ENCODE results near the gene PKD1L1.

Gene PKD1L1

GRCh38 chr7:47807756-47808155, 140.5 kb downstream of the PKD1L1 start:
- no peak for DNase-seq (ENCODE audit: low read depth)
- TF ChIP-seq CTCF (IDR thresholded peaks at IDR 0.05; ENCODE audit: low read depth, low read length) (peak; percentile 16), MAX (IDR thresholded peaks at IDR 0.05; ENCODE audit: low read depth, low read length) (no peak)

GRCh38 chr7:47807126-47807525, 141.1 kb downstream of the PKD1L1 start:
- no peak for TF ChIP-seq CTCF (IDR thresholded peaks at IDR 0.05; ENCODE audit: low read depth, low read length)
- no peak for TF ChIP-seq MAX (IDR thresholded peaks at IDR 0.05; ENCODE audit: low read depth, low read length)

More at GRCh38 chr7:47807756-47808155, 140.5 kb downstream of the PKD1L1 start:
- no peak overlapping the region for H3K4me3 ChIP-seq (ENCODE audit: low read depth, low read length)

GRCh38 chr7:47806701-47807103, 141.6 kb downstream of the PKD1L1 start:
- no peak overlapping the region for H3K4me3 ChIP-seq (ENCODE audit: low read depth, low read length)
- peak; percentile 47 for DNase-seq (ENCODE audit: low read depth)
- TF ChIP-seq CTCF (IDR thresholded peaks at IDR 0.05; ENCODE audit: low read depth, low read length) (no peak), POLR2A (IDR thresholded peaks at IDR 0.05; ENCODE audit: extremely low read depth, insufficient read length) (no peak), MYC (IDR thresholded peaks at IDR 0.05; ENCODE audit: low read depth, low read length) (no peak), MAX (IDR thresholded peaks at IDR 0.05; ENCODE audit: low read depth, low read length) (no peak)

More at GRCh38 chr7:47807126-47807525, 141.1 kb downstream of the PKD1L1 start:
- no peak overlapping the region for H3K4me3 ChIP-seq (ENCODE audit: low read depth, low read length)
- no peak for DNase-seq (ENCODE audit: low read depth)

- TF ChIP-seq MAX (IDR thresholded peaks at IDR 0.05; ENCODE audit: low read depth, low read length): no peak
- no peak for TF ChIP-seq POLR2A (IDR thresholded peaks at IDR 0.05; ENCODE audit: extremely low read depth, insufficient read length)
- no peak for TF ChIP-seq MYC (IDR thresholded peaks at IDR 0.05; ENCODE audit: low read depth, low read length)
- no peak for TF ChIP-seq CTCF (IDR thresholded peaks at IDR 0.05; ENCODE audit: low read depth, low read length)
- H3K4me3 ChIP-seq (ENCODE audit: low read depth, low read length): no peak overlapping the region
- no peak for DNase-seq (ENCODE audit: low read depth)
Measured at GRCh38 chr7:47804767-47805545, 143.3 kb downstream of the PKD1L1 start.

GRCh38 chr7:47803846-47804245, 144.4 kb downstream of the PKD1L1 start:
- DNase-seq (ENCODE audit: low read depth): no peak
- no peak for TF ChIP-seq MAX (IDR thresholded peaks at IDR 0.05; ENCODE audit: low read depth, low read length)

GRCh38 chr7:47803025-47803424, 145.2 kb downstream of the PKD1L1 start:
- TF ChIP-seq MAX (IDR thresholded peaks at IDR 0.05; ENCODE audit: low read depth, low read length) (no peak), MYC (IDR thresholded peaks at IDR 0.05; ENCODE audit: low read depth, low read length) (no peak), CTCF (IDR thresholded peaks at IDR 0.05; ENCODE audit: low read depth, low read length) (no peak), POLR2A (IDR thresholded peaks at IDR 0.05; ENCODE audit: extremely low read depth, insufficient read length) (no peak)
- no peak overlapping the region for H3K4me3 ChIP-seq (ENCODE audit: low read depth, low read length)
- DNase-seq (ENCODE audit: low read depth): no peak

More at GRCh38 chr7:47803846-47804245, 144.4 kb downstream of the PKD1L1 start:
- no peak overlapping the region for H3K4me3 ChIP-seq (ENCODE audit: low read depth, low read length)

All from NB4 (cell line).